NCI-H2081 treated with DMSO at 0.1 percent for 48 hours (cell line): ENCODE data around the gene USE1.

Experiments
- DNase-seq: peaks from one replicate; lab custom pipeline; 2025; lab: John Stamatoyannopoulos, UW

The USE1 gene

GRCh38 chr19:17235971-17236777, 21.0 kb downstream of the USE1 start:
- no peak for DNase-seq

GRCh38 chr19:17236811-17237543, 21.8 kb downstream of the USE1 start:
- no peak for DNase-seq

GRCh38 chr19:17237747-17238706, 22.9 kb downstream of the USE1 start:
- no peak for DNase-seq

DNA sequence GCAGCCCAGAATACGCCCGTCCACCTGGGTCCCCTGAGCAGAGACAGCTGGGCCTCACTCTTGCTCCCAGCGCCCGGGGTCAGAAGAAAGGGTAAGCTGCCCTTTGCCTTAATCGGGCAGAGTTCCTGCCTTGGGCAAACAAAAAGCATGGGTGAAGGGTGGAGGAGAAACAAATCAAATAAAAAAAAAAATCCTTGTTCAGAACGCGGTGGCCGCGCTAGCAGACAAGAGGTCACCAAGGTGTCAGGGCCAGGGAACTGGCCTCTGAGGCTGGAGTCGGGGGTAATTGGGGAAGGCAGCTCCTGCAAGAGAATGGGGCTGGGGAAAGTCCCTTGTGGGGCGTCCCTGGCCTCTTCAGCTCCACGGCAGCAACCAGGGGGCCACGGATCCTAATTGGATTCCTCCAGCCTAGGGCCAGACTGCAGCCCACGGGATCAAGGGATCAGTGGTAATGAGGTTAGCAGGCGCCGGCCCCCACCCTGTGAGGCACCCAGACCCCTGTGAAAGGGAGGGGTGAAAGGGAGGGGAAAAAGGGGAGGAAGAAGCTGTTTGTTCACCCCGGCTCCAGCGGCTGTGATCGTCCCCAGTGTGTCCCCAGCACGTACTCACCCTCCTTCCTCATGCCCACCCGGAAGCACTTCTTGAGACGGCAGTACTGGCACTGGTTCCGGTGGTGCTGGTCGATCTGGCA, 25.1 kb downstream of the USE1 start:
- DNase-seq, result no peak

GRCh38 chr19:17240826-17241399, 25.8 kb downstream of the USE1 start:
- no peak for DNase-seq

DNA sequence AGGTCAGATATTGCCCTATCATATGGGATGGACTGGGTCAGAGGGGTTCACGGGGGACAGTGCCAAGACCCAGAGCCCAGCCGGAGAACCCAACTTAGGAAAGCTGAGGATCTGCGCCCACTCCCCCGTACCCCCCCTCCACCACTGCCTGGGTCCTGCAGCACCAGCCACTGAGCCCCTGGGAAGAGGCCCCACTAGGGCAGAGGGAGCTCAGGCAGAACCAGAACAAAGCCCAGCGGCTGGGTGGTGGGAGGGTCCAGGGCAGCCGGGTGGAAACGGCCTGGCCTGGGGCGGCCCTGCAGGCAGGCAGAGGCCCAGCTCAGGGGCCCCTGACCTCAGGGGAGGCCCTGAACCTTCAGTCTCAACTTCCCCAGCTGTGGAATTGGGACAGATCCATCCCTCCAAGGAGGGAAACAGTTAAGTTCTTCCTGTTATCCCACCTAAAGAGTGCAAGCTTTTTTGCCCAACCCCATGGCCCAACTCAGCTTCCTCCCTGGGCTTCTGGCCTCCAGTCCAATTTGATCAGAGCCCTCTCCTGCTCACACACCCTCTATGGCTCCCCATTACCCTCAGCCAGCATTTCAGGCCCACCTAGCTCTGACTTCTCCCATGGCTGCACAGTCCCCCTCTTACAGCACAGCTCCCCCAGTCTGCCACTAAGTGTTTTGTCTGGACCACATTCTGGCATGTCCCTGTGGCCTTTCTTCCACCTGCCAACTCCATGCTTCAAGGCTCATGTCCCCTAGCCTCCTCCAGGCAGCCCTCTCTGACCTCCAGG, 27.5 kb downstream of the USE1 start:
- no peak for DNase-seq

DNA sequence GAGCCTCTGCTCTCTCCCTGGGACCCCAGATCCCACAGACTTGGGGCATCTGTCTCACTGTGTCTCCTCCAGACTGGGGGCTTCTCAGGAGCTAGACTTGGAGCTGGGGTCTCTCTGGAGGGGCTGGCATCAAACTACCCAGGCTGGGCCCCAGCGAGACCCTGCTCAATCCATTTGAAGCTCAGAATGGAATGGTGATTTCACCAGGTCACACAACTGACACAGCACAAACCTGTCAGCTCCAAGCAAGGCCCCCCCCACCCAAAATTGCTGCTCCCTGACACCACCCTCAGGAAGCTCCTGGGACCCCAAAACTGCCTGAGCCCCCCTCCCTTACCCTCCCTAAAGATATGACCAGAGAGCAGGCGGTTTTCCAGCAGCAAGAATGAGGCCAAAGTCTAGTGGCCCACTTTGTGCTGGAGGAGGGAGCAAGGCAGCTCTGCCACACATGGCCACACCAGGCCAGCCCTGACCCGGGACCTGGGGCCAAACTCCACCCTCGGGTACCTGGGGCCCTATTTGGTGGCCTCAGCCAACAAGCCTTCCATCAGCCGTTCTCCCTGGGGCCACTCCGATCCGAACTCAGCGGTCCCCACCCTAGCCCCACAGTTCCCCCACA, 28.2 kb downstream of the USE1 start:
- no peak for DNase-seq

- no peak for DNase-seq
Observed at GRCh38 chr19:17243830-17244617, 28.9 kb downstream of the USE1 start.

DNA sequence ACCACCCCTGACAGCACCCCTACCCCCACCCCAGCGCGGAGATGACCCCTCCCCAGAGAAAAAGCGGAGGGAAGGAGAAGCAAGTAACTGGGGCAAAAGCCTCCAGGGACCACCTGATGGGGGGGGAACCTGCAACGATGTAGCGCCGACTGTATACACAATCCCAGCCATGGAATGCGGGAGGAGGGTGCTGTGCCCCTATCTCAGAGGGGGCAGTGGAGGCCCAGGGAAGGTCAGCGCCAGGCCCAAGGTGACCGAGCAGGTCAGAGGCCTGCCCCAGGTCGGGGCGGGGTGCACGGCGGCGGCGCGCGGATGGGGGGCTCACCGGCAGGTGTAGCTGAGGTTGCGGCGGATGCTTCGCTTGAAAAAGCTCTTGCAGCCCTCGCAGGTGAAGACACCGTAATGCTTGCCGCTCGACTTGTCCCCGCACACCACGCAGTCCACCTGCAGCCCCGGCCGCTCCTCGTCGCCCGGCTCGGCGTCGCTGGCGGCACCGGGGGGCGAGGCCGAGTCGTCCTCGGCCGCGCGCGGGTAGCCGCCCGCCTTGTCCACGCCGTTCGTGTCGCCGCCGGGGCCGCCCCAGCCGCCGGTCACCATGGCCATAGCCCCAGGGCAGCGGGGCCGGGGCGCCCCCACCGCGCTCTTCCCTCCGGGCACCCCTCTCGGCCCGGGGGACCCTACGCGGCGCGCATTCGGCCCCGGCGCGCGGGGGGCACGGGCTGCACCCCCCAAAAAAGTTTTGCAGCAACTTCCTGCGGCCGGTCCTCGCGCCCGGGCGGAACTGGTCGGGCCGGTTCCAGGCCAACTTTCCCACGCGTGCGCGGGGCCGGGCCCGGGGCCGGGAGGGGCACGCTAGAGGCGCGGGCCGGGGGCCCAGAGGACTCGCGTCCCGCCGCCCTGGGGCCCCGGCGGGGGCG, 29.7 kb downstream of the USE1 start:
- DNase-seq, result no peak

- DNase-seq, result no peak
Observed at GRCh38 chr19:17245535-17245984, 30.4 kb downstream of the USE1 start, which contains the start of gene NR2F6. Gene NR2F6, minus strand, starts transcription at chr19:17245919. Its CDS starts 699 bp downstream, at chr19:17245220.

- DNase-seq, result no peak
Observed at GRCh38 chr19:17246681-17247425, 31.7 kb downstream of the USE1 start.

GRCh38 chr19:17248011-17248776, 33.0 kb downstream of the USE1 start:
- DNase-seq, result no peak

DNA sequence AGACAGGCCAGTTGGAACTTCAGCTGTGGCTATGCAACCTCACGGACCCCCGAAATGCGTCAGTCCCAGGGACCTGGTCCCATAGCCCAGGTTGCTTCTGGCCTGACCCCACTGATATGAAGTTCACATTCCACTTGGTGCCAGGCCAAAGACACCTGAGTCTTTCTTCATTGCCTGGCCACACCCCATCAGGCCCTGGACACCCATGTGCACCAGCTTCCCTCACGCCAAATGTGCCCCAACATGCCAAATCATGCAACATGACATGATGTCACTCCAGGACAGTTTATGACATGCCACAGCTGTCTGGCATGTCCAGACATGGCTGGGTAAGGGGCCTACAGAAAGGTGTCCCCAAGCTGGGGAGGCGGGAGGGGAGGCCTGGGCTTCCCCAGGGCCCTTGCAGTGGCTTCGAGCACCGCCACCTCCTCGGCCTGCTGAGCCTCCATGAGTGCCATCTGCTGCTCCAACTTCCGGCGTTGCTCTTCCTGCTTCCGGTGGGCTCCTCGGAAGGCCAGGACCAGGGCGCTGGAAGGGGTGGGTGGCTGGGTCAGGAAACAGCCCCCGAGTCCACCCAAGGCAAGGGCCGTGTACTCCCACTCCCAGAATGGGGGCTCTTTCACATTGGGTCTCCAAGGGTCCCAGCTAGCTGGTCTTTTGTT, 34.9 kb downstream of the USE1 start:
- no peak for DNase-seq

- no peak for DNase-seq
Observed at GRCh38 chr19:17254636-17255035, 39.5 kb downstream of the USE1 start.

DNA sequence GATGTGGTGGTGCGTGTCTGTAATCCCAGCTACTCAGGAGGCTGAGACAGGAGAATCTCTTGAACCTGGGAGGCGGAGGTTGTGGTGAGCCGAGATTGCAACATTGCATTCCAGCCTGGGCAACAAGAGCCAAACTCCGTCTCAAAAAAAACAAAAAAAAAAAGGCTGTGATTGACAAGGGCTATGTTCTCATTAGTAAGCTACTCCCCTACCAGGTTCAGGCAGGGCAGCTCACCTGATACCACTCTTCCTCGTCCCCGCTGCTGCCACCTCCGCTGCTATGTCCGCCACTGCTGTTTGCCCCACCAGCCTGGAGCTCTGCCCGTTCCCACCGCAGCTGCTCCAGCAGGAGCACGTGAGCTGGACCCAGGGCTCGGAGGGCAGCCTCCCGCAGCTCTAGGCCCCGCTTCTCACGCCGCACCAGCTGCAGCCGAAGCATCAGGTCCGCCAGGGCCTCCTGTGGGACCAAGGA, 40.0 kb downstream of the USE1 start:
- no peak for DNase-seq

DNA sequence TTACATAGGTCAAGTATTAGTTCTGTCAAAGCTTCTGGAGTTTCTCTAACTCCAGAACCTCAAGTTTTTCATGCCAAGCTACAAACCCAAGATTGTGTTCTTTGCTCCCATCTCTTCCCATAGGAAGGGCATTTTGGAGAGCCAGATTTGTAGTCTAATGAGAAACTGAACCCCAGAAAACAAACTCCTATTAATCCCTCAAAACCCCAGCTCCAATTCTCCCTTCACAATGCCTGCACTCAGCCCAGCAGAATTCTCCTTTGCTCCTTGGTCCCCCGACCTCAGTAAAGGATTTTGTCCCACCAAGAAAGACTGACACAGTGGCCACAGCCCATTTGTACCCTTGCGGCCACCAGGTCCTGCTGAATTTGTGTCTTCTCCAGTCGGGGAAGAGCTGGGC, 41.0 kb downstream of the USE1 start:
- DNase-seq, result no peak
